ENCODE results near the gene CBLL1.

- TF ChIP-seq CTCF (IDR thresholded peaks at IDR 0.05): no peak
- no peak for TF ChIP-seq POLR2A (IDR thresholded peaks at IDR 0.05)
Observed at GRCh38 chr7:107810626-107811025, 66.7 kb downstream of the CBLL1 start.
